Mammary epithelial cell (primary cell): ENCODE data around the gene OR4F3.
"Not testable (repeated sequence)": the region's sequence is repeated elsewhere in the genome, so short reads cannot be mapped to it uniquely, and the experiment has no call there.

Experiments used
- CTCF ChIP-seq, 2 donors: IDR thresholded peaks in 1 of 2; conservative IDR thresholded peaks in 1 of 2; 2 replicates each; pipeline ENCODE4 v1.5.1; 2011 to 2012; ENCODE audit warnings: inconsistent platforms in 2 of 2, low read length in 2 of 2, mild to moderate bottlenecking in 2 of 2, control low read depth in 1 of 2, low read depth in 1 of 2; ENCODE audit not compliant: insufficient read depth in 1 of 2; ENCODE audit errors: extremely low read depth in 1 of 2
- EZH2 ChIP-seq: IDR thresholded peaks from 2 replicates; pipeline ENCODE4 v1.6.1; 2012; ENCODE audit warnings: low read length, inconsistent platforms, borderline replicate concordance

- not testable (repeated sequence) for TF ChIP-seq CTCF (conservative IDR thresholded peaks at IDR 0.05 in 1 of 2, IDR thresholded peaks at IDR 0.05 in 1 of 2; ENCODE audit: extremely low read depth in 1 of 2, insufficient read depth in 1 of 2, low read depth in 1 of 2, low read length in 2 of 2); EZH2
Measured at GRCh38 chr5:181366968-181367367, at the start of gene OR4F3.
